Fibroblast of the aortic adventitia (primary cell): ENCODE results near the gene SAMD4A. TPM values are rescaled to one million over a fixed set of nuclear protein-coding genes. Genes with fewer than 3 reads are reported as not detected.

ENCODE experiments used
- DNase-seq: peaks from one replicate; pipeline ENCODE4 v3.0.0-alpha.2; 2010; ENCODE audit warnings: low read depth
- H3K4me3 ChIP-seq: 2 replicates; pipeline ENCODE4 v1.5.1; 2011; ENCODE audit warnings: low read depth, mild to moderate bottlenecking, control low read depth, low read length, moderate library complexity
- CTCF ChIP-seq: IDR thresholded peaks from 2 replicates; pipeline ENCODE4 v1.5.1; 2011; ENCODE audit warnings: mild to moderate bottlenecking, low read length, control low read depth, inconsistent platforms; ENCODE audit not compliant: insufficient read depth
- total RNA-seq: library from RNA; depleted of rRNA; stranded (reverse); fragments of >200 nt; gene quantifications from 2 replicates; pipeline ENCODE4 v1.2.3, GENCODE V29; 2012; ENCODE audit warnings: low replicate concordance

The SAMD4A gene
- total RNA-seq, 1 donor: 20.1 TPM

GRCh38 chr14:54697803-54698202 is 130.9 kb downstream of the SAMD4A start:
- no peak overlapping the region for H3K4me3 ChIP-seq
- no peak for TF ChIP-seq CTCF
- no peak for DNase-seq

DNA sequence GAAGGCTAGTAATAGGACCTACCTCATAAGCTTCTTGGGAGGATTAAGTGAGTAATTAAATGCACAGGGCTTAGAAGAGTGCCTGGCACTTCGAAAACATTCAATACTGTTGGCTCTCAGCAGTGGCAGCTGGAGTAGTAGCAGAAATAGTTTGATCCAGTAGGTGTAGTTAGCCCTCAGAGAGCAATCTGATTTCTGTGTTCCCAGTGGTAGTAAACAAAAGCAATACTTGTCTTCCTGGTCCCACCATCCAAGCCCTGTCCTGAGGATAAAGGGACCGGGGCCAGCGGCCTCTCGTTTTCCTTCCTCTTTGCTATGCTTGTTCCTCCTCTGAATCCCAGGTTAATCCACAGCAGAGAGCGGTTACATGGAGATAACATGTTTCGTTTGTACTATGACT is 131.6 kb downstream of the SAMD4A start:
- DNase-seq: no peak
- TF ChIP-seq CTCF: no peak
- H3K4me3 ChIP-seq: no peak overlapping the region

DNA sequence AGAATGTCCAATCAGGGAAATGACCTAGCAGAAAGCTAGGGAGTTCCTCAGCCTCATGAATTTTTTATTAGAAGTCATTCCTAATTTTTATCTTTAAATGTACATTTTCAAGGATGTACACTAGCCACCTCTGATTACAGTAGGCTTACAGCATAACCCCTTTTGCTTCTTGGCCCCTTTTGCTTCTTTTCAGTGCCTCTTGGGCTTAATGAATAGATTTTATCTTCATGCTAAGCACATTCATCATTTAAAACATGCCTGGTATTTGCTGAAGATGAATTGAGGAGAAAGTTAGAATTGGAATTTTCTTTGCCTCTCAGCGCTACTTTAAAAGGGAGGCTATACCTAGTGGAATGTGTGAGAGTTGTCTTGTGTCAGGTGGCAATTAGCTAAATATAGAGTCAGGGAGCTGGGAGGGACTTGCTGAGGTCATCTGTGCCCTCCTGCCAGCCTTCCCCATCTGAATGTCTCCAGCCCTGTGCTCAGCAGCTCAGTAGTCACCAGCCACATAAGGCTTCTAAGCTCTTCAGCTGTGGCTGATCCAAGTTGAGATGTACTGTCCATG is 132.1 kb downstream of the SAMD4A start:
- H3K4me3 ChIP-seq: no peak overlapping the region
- TF ChIP-seq CTCF: no peak
- DNase-seq: no peak

DNA sequence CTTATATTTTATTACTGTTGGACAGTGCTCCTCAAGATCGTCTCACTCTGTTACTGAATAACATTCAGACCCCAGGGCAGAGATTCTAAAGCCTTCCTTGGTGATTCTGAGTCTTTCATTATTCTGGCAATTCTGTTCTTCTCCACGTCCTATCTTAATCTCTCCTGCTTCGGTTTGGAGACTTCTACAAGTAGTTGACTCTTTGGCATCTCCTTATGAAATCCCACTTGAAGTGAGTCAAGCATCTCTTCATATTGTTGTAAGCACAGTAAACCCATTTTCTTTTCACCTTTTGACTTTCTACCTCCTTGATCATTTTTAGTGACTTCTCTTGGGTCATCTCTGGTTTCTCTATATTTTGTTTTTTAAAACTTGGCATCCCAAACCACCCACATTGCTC is 132.8 kb downstream of the SAMD4A start:
- no peak for TF ChIP-seq CTCF
- DNase-seq: no peak
- H3K4me3 ChIP-seq: no peak overlapping the region

DNA sequence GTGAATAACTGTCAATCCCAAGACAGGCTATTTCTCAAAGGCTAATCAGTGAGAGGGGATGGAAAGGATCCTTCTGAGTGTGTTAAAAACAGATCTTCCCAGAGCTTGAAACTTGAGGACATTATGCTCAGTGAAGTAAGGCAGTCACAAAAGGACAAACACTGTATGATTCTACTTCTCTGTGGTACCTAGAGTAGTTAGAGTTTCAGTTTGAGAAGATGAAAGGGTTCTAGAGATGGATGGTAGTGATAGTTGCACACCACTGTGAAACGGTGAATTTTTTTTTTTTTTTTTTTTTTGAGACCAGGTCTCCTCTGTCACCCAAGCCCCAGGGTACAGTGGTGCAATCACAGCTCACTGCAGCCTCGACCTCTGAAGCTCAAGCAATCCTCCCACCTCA is 133.8 kb downstream of the SAMD4A start:
- DNase-seq: no peak
- H3K4me3 ChIP-seq: no peak overlapping the region
- no peak for TF ChIP-seq CTCF

GRCh38 chr14:54702014-54702491 is 135.1 kb downstream of the SAMD4A start:
- H3K4me3 ChIP-seq: no peak overlapping the region
- DNase-seq: no peak
- TF ChIP-seq CTCF: no peak

DNA sequence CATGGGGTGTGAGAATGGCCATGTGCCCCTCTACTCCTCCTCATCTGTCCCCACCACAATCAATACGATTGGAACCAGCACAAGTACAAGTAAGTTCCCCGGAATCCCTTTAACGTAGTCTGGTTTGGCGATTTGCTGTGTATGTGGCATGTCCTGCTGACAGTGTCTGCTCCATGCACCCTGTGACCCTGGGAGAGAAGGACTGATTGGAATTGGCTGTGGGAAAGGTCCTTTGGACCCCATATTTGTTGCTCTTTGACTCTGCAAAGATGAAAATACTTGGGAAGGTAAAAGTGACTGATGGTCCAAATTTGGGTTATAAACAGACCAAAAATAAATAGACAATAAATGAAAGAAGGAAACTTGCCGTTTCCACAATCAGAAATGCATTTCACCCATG is 135.6 kb downstream of the SAMD4A start:
- TF ChIP-seq CTCF: no peak
- no peak for DNase-seq
- no peak overlapping the region for H3K4me3 ChIP-seq
